Measurements from ENCODE around the gene ALDH1A3.
A peak's percentile ranks its signal among the peaks of the same experiment; 100 is the strongest.

The ALDH1A3 gene

DNA sequence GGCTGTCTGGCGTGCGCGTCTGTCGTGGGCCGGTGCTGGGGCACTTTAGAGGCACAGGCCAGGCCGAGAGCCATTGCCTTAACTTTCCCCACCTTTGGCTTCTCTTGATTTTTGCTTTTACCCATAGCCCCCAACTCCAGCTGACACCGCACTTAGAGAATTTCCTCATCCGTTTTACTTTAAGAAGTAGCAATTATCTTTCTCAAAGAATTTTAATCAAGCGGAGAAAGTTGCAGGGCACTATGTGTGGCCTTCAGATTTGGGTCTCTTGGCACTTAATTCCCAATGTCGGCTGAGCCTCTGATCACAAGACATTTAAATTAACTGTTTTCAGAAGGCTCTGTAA lies 1.2 kb downstream of the ALDH1A3 start:
- Mint-ChIP-seq H3K27ac (no peak overlapping the region), H3K4me1 (ENCODE audit: low read depth in 2 of 2) (peaks cover 0 to 3% of the 10 kb centered on the region in 2 donors), H3K4me3 (peak overlapping the region; percentile 44 to 57), H3K27me3 (peaks cover 82 to 87% of the 10 kb centered on the region in 2 donors), H3K9me3 (no peaks in the 10 kb centered on the region), H3K36me3 (ENCODE audit: insufficient read depth) (no peaks in the 10 kb centered on the region)
- DNase-seq (no peak), ATAC-seq (replicated peaks) (no peak)

DNA sequence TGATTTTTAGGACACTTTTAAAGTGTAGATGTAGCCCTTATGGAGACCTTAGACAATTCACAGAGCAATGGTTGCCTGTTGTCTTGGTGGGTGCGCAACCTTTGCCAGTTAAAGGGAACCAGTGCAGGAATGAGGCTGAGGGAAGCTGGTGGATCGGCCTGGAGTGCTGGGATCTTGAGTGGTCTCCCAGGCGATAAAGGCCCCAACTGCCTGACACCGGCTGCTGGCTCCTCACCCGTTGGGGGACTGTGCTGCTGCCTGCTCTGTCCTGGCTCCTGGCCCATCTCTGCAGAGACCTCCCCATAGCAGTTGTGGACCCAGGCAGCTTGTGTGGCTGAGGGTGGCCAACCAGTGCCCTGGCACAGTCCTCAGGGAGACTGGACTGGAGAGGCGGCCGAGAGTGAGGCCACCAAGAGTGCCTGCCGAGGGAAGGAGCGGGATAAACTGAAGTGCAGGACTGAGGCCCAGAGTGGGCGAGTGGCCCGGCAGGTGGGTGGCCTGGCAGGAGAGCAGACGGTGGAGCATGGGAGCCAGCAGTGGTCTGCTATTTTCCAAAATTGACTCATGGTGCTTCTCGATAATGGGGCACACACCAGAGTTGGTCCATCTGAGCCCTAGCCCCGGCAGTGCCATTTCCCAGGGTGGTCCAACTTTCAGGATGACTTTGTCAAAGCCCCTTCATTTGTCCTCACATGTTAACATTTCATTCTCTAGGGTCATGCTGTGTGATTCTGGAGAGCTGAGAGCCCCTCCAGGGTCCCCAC lies 2.1 kb downstream of the ALDH1A3 start:
- DNase-seq (no peak), ATAC-seq (replicated peaks) (no peak)
- H3K9me3 Mint-ChIP-seq = no peaks in the 10 kb centered on the region
- peaks cover 75 to 87% of the 10 kb centered on the region in 2 donors for H3K27me3 Mint-ChIP-seq
- H3K36me3 Mint-ChIP-seq (ENCODE audit: insufficient read depth) = no peaks in the 10 kb centered on the region
- H3K4me1 Mint-ChIP-seq (ENCODE audit: low read depth in 2 of 2) = peaks cover 0 to 3% of the 10 kb centered on the region in 2 donors
- no peak overlapping the region for H3K27ac Mint-ChIP-seq
- no peak overlapping the region for H3K4me3 Mint-ChIP-seq

DNA sequence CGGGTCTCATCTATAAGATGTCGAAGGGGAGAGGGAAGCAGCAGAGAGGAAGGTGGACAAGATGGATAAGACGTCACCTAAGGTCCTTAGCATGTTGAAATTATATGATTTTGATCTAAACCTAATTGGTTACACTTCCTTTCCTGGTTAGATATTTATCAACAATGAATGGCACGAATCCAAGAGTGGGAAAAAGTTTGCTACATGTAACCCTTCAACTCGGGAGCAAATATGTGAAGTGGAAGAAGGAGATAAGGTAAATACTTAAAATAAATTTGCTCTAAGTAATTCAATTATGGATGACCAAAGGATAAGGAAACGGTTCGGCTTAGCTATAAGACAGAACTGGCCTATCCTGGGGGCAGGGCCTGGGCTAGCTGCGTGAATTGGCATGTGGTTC lies 5.5 kb downstream of the ALDH1A3 start:
- no peak overlapping the region for H3K27ac Mint-ChIP-seq

DNA sequence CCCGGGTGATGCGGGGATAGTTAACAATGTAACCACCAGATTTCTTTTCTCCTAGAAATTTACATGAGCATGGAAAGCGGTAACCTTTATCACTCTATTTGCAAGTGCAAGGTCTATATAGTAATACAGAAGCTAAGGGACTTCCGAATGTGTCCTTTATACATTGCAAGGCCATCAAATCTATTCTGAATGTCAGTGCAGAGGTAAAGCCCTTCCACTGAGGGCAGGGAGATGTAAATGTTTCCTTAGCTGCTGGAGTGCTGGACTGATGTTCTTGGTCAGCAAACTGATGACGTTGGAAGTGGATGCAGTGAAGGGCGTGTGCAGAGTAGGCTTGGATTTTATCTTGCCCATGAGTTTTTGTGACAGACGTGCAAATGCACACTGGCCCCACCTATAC lies 6.2 kb downstream of the ALDH1A3 start:
- DNase-seq (no peak), ATAC-seq (replicated peaks) (no peak)
- Mint-ChIP-seq H3K4me3 (no peak overlapping the region), H3K36me3 (ENCODE audit: insufficient read depth) (no peaks in the 10 kb centered on the region), H3K4me1 (ENCODE audit: low read depth in 2 of 2) (no peaks in the 10 kb centered on the region), H3K27me3 (peaks cover 60 to 82% of the 10 kb centered on the region in 2 donors), H3K9me3 (no peaks in the 10 kb centered on the region), H3K27ac (no peak overlapping the region)

More for the DNA sequence above, 5.5 kb downstream of the ALDH1A3 start:
- no peaks in the 10 kb centered on the region for H3K4me1 Mint-ChIP-seq (ENCODE audit: low read depth in 2 of 2)
- peaks cover 65 to 84% of the 10 kb centered on the region in 2 donors for H3K27me3 Mint-ChIP-seq
- DNase-seq = no peak
- no peak overlapping the region for H3K4me3 Mint-ChIP-seq
- no peaks in the 10 kb centered on the region for H3K36me3 Mint-ChIP-seq (ENCODE audit: insufficient read depth)
- no peaks in the 10 kb centered on the region for H3K9me3 Mint-ChIP-seq
- no peak for ATAC-seq (replicated peaks)

DNA sequence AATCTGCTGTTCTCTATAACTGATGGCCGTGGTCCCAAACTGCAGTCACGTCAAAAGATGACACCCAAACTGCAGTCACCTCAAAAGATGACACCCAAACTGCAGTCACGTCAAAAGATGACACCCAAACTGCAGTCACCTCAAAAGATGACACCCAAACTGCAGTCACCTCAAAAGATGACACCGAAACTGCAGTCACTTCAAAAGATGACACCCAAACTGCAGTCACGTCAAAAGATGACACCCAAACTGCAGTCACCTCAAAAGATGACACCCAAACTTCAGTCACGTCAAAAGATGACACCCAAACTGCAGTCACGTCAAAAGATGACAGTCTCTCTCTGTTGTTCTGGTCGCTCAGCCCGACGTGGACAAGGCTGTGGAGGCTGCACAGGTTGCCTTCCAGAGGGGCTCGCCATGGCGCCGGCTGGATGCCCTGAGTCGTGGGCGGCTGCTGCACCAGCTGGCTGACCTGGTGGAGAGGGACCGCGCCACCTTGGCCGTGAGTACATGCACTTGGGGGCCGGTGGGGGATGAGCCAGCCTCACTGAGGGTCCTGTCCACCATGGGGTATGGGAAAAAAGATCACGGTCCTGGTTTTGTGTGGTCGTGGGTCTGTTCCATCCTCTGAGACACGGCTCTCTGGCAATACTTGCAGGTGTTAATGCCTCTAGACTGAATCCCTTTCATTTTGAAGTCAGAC lies 7.7 kb downstream of the ALDH1A3 start:
- no peaks in the 10 kb centered on the region for H3K9me3 Mint-ChIP-seq
- ATAC-seq (replicated peaks) = no peak
- H3K4me1 Mint-ChIP-seq (ENCODE audit: low read depth in 2 of 2) = no peaks in the 10 kb centered on the region
- peaks cover 55 to 82% of the 10 kb centered on the region in 2 donors for H3K27me3 Mint-ChIP-seq
- no peaks in the 10 kb centered on the region for H3K36me3 Mint-ChIP-seq (ENCODE audit: insufficient read depth)
- no peak for DNase-seq
- H3K27ac Mint-ChIP-seq = no peak overlapping the region
- H3K4me3 Mint-ChIP-seq = no peak overlapping the region

DNA sequence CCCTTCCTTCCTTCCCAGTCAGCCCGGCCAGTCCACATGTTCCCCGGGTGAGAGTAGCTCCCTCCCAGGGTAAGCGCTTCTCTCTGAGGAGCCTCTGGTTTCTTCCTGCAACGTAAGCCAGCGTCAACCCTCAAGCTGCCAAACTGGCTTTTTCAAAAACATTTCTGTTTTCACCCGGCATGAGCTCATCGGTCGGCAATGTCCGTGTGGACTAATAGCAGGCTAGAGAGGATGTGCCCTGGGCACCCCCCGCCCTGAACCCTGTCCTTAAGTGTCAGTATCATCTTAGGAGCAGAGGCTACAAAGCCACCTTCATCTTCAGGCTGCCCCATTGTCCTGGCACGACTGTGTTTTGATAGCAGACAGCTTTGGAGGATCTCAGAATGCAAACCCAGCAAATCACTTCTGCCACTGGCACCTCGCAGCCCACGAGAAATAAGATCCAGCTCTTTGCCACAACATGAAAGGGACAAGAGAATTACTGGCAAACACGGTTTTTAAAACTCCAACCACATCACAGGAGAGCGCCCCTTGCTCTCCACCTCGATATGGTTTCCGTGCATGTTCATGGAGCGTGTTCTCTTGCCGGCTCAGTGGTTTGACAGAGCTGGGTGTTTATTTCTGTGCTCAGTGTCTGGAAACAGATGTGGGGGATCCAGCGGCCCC lies 9.9 kb downstream of the ALDH1A3 start:
- no peak for DNase-seq

DNA sequence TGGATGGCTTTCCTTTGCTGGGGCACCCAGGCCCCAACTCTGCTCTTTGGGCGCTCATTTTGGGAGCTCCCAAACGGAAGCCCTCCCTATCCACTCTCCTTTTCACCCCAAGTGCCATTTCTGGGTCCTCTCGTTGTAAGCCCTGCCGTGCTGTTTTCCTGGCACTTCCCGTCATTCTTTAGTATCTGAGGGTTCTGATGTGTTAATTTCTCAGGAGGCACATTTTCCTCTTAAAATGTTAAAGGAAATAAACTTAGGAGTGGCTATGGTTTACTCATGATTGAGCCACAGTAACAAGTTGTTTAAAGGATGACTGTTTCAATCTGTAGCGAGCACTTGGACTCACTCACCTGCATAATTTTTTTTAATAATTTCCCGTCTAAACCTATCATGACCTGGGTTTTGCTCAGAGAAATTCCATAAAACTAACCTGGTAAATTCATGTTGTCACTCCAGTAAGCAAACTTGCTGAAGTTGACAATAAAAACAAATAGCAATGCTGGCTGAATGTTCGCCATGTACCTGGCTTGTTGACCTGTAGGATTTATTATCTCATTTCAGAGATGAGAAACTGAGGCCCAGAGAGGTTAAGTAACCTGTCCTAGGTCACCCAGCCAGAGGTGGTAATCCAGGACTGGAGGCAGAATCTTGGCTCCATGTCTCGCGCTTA lies 10.6 kb downstream of the ALDH1A3 start:
- no peak for ATAC-seq (replicated peaks)
- Mint-ChIP-seq H3K9me3 (no peaks in the 10 kb centered on the region), H3K4me1 (ENCODE audit: low read depth in 2 of 2) (no peaks in the 10 kb centered on the region), H3K27ac (no peak overlapping the region), H3K4me3 (no peak overlapping the region), H3K27me3 (peaks cover 51 to 84% of the 10 kb centered on the region in 2 donors), H3K36me3 (ENCODE audit: insufficient read depth) (no peaks in the 10 kb centered on the region)
- DNase-seq = no peak

More for the DNA sequence above, 9.9 kb downstream of the ALDH1A3 start:
- Mint-ChIP-seq H3K36me3 (ENCODE audit: insufficient read depth) (no peaks in the 10 kb centered on the region), H3K27me3 (peaks cover 52 to 84% of the 10 kb centered on the region in 2 donors), H3K4me3 (no peak overlapping the region), H3K4me1 (ENCODE audit: low read depth in 2 of 2) (no peaks in the 10 kb centered on the region), H3K27ac (no peak overlapping the region), H3K9me3 (no peaks in the 10 kb centered on the region)
- no peak for ATAC-seq (replicated peaks)

DNA sequence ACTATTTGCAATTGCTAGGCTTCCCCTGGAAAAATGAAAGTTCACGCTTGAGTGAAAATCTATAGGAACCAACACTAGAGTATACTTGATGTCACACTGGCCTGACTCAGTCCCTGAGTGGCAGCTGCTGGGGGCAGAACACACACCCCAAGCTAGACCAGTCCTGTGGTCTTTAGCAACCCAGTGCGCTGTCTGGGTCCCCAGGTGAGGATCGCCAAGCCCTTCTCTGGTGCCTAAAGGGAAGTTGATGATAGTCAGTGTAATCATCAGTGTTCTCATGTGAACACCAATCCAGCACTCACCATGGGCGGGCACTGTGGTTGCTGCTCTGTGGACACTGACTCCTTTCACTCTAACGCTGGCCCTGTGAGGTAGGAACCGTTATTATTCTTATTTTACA lies 11.2 kb downstream of the ALDH1A3 start:
- Mint-ChIP-seq H3K27me3 (peaks cover 45 to 84% of the 10 kb centered on the region in 2 donors), H3K36me3 (ENCODE audit: insufficient read depth) (no peaks in the 10 kb centered on the region), H3K4me3 (no peak overlapping the region), H3K9me3 (no peaks in the 10 kb centered on the region), H3K4me1 (ENCODE audit: low read depth in 2 of 2) (no peaks in the 10 kb centered on the region), H3K27ac (no peak overlapping the region)
- no peak for ATAC-seq (replicated peaks)
- DNase-seq = no peak

DNA sequence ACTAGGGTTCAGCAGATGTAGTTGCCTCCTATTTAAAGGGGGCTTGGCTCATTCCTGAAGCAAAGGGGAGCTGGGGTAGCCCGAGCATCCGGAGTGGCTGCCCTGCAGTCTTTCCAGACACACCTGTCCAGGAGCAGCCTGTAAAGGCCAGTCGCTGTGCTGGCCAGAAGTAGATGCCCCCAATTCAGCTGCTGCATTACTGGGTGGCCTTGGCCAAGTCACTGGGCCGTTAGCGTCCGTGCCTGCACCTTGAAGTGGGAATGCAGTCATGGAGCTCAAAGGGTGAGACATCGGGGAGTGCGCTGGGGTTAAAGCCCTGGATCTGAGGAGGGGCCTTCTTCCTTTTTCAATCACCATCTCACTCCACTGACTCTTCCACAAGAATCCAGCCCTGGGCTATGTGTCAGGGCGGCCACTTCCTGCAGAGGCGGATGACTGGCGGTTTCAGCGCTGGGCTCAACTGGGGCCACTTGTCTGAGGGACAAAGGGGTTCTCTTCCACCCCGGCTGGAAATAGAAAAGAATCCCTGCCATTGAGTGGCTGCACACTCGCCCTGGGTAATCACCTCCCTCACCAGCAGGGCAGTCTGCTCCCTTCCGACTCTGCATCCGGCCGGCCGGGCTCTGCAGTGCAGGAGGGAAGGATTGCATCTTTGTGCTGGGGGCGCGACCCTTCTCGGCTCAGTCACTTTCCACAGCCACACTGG lies 11.8 kb downstream of the ALDH1A3 start:
- no peak for ATAC-seq (replicated peaks)
- no peaks in the 10 kb centered on the region for H3K9me3 Mint-ChIP-seq
- peaks cover 45 to 78% of the 10 kb centered on the region in 2 donors for H3K27me3 Mint-ChIP-seq
- H3K4me3 Mint-ChIP-seq = no peak overlapping the region
- no peak overlapping the region for H3K27ac Mint-ChIP-seq
- no peak for DNase-seq
- no peaks in the 10 kb centered on the region for H3K36me3 Mint-ChIP-seq (ENCODE audit: insufficient read depth)
- no peaks in the 10 kb centered on the region for H3K4me1 Mint-ChIP-seq (ENCODE audit: low read depth in 2 of 2)

DNA sequence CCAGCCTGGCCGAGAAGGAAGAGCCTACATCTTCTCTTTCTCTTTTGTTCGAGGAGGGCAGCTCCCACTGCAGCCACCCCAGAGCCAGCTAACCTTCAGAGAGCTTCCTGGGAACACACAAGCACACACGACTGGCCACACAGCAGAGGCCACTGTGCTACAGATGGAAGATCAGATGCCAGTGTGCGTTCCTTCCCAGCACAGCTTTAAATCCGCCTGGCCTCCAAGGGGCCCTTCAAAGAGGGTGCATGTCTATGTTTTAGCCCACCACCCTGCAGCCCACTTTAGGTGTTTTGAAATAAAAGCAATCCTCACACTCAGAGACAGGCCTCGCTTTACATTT lies 12.4 kb downstream of the ALDH1A3 start:
- Mint-ChIP-seq H3K9me3 (no peaks in the 10 kb centered on the region), H3K27ac (no peak overlapping the region), H3K27me3 (peaks cover 46 to 76% of the 10 kb centered on the region in 2 donors), H3K36me3 (ENCODE audit: insufficient read depth) (no peaks in the 10 kb centered on the region), H3K4me1 (ENCODE audit: low read depth in 2 of 2) (no peaks in the 10 kb centered on the region), H3K4me3 (no peak overlapping the region)
- DNase-seq = no peak
- no peak for ATAC-seq (replicated peaks)

DNA sequence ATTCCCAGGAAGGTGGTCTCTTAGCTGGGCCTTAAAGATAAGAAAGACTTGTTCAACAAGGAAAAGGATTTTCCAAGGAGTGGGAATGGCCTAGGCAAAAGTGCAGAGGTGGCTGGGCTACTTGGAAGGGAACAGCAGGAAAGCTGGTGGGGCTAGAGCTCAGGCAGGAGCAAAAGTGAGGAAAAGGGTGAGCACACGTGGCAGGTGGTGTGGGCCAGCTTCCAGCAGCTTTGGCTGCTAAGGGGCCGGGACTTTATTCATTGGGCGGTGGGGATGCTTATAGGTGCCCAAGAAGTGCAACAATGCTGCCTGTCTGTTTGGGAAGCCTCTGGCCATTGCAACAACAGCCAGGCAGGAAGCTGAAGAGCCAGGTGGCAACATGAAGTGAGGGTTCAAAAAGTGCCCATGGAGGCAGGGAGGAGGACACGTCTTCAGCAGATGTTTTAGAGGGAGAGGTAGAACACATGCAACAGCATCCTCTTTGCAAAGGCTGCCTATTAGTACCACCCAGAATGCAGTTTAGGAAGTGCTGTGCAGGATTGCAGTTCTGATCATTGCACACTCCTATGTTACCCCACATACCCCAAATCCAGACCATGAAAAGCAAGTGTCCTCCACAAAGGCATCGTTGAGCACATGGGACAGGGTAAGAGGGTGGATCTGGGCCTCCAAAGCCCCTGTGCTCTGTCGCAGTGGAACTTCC lies 13.8 kb downstream of the ALDH1A3 start:
- DNase-seq (no peak), ATAC-seq (replicated peaks) (no peak)
- no peaks in the 10 kb centered on the region for H3K4me1 Mint-ChIP-seq (ENCODE audit: low read depth in 2 of 2)
- no peak overlapping the region for H3K4me3 Mint-ChIP-seq
- H3K9me3 Mint-ChIP-seq = no peaks in the 10 kb centered on the region
- H3K27me3 Mint-ChIP-seq = peaks cover 59 to 87% of the 10 kb centered on the region in 2 donors
- no peak overlapping the region for H3K27ac Mint-ChIP-seq
- H3K36me3 Mint-ChIP-seq (ENCODE audit: insufficient read depth) = no peaks in the 10 kb centered on the region

DNA sequence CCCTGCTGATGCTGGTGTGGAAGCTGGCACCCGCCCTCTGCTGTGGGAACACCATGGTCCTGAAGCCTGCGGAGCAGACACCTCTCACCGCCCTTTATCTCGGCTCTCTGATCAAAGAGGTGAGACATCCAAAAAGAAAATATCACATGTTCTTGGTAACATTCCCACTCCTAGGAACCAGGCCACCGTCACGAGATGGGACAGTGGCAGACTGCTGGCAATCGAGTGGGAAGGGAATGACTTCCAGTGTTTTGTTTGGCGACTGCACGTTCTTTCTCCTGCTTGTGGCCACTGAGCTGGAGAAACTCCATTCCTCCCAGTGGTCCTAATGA lies 14.3 kb downstream of the ALDH1A3 start:
- H3K4me1 Mint-ChIP-seq (ENCODE audit: low read depth in 2 of 2) = no peaks in the 10 kb centered on the region
- peaks cover 62 to 89% of the 10 kb centered on the region in 2 donors for H3K27me3 Mint-ChIP-seq
- H3K27ac Mint-ChIP-seq = no peak overlapping the region
- no peak for ATAC-seq (replicated peaks)
- no peaks in the 10 kb centered on the region for H3K9me3 Mint-ChIP-seq
- no peaks in the 10 kb centered on the region for H3K36me3 Mint-ChIP-seq (ENCODE audit: insufficient read depth)
- H3K4me3 Mint-ChIP-seq = no peak overlapping the region
- DNase-seq = no peak

DNA sequence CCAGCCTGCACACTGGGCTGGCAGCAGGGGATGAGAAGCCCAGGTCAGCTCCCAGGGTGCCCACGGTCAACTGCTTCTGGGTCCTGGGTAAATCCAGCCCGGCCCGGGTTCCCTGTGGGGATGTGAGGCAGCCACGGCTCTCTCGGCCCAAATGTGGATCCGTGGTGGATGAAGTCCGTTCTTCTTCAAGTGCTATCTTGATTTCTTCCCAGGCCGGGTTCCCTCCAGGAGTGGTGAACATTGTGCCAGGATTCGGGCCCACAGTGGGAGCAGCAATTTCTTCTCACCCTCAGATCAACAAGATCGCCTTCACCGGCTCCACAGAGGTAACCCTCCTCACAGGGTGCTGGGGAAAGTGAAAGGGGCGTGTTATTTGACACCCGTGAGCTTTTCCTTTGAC lies 16.1 kb downstream of the ALDH1A3 start:
- Mint-ChIP-seq H3K4me1 (ENCODE audit: low read depth in 2 of 2) (no peaks in the 10 kb centered on the region), H3K9me3 (no peaks in the 10 kb centered on the region), H3K27me3 (peaks cover 51 to 83% of the 10 kb centered on the region in 2 donors), H3K27ac (no peak overlapping the region), H3K36me3 (ENCODE audit: insufficient read depth) (no peaks in the 10 kb centered on the region), H3K4me3 (no peak overlapping the region)
- DNase-seq (no peak), ATAC-seq (replicated peaks) (no peak)

Measured in effector memory CD8-positive, alpha-beta T cell (primary cell).